HG02938 (cell line): ENCODE results near the gene PLXNA4.

ENCODE experiments used
- ATAC-seq: cut with Tn5 transposase; IDR thresholded peaks from one replicate; pipeline ENCODE4 v1.9.1; 2021; ENCODE audit warnings: mild to moderate bottlenecking, moderate library complexity; ENCODE audit not compliant: unreplicated experiment

The PLXNA4 gene

DNA sequence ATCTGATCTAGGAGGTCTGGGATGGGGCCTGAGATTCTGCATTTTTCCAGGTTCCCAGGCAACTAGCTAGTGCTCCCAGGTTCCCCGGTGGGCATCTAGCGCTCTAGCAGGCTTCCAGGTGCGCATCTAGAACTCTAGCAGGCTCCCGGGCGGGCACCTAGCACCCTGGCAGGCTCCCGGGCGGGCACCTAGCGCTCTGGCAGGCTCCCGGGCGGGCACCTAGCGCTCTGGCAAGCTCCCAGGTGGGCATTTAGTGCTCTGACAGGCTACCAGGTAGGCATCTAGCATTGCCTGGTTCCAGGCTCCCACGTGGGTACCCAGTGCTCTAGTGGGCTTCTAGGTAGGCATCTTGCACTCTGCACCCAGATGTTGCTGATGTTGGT lies 414.7 kb downstream of the PLXNA4 start:
- ATAC-seq, result no peak

- no peak for ATAC-seq
These were observed 415.4 kb downstream of the PLXNA4 start for GRCh38 chr7:132160611-132161532.

DNA sequence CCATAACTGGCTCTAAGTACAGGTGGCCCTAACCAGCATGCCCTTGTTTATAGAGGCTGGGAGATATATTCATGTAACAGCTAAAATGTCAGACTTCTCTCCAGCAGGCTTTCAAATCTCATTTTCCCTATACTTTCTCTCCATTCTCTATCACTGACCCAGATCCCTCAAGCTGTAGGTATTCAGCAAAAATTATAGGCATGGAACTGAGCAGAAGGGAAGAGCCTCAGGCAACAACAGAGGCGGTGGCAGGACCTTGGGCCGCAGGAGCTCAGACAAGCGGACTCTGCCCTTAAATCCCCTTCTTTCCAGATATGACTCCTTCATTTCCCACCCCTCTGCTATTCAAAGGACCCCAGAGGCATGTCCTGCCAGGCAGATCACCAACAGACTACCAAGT lies 417.4 kb downstream of the PLXNA4 start:
- ATAC-seq, result no peak

DNA sequence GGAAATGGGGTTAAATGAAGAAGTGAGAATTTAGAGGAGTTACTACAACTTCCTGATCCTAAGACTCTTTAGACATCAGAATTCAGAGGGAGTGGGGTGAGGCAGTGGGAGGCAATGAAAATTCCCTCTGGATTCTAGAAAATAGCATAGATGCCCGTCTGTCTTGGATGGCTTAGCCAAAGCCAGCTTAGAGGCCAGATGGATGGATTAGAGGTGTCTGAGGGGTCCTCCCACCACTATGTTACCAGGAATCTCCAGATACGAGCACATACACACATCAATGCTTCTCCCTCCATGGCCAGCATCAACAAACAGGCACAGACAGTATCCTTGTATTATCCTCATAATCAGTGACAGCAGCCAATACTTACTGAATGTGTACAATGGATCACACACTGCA lies 418.1 kb downstream of the PLXNA4 start:
- no peak for ATAC-seq

DNA sequence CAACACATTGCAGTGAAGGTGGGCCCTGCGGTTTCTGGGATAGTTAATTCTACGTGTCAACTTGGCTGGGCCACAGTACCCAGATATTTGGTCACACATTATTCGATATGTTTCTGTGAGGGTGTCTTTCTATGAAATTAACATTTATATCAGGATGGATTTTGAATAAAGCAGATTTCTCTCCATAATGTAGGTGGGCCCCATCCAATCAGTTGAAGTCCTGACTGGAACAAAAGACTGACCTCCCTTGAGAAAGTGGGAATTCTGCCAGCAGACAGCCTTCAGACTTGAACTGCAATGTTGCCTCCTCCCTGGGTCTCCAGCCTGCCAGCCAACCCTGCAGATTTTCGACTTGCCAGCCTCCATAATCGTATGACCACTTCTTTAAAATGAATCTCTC lies 420.6 kb downstream of the PLXNA4 start:
- no peak for ATAC-seq

- ATAC-seq, result no peak
These were observed 421.4 kb downstream of the PLXNA4 start for GRCh38 chr7:132154695-132155471.

GRCh38 chr7:132154248-132154647 lies 422.0 kb downstream of the PLXNA4 start:
- no peak for ATAC-seq

DNA sequence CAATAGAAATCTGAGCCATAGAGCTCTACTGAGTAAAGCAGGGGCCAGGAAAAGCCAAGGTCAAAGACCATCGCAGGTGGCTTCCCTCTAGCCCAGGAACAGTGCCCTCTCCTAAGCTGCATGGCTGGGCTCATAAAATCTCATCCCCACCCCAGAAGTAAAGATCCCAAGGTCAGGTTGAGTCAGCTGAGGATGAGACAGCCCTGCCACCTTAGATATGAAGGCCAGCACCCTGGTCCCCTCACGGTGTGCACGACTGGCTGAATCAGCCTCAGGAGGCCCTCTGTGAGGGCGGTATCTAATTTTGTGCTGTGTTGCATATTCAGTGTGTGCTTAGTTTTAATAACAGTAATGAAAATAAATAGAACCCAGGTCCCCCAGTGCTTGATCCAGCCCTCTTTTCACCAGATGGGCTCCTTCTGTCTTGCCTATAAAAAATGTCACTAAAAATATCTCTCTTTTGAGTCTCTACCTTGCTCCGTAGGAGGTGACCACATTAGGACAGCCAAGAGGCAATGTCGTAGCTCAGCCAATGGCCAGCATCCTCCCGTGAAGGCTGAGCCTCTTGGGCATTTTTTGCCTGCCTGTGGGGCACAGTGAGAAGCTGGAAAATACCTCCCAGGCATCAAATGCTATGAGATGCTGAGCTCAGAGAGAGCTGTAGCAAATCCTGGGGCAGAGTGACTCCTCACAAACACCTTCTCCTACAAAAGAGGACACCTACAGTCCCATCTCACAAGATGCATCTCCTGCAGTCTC lies 424.0 kb downstream of the PLXNA4 start:
- ATAC-seq, result no peak

DNA sequence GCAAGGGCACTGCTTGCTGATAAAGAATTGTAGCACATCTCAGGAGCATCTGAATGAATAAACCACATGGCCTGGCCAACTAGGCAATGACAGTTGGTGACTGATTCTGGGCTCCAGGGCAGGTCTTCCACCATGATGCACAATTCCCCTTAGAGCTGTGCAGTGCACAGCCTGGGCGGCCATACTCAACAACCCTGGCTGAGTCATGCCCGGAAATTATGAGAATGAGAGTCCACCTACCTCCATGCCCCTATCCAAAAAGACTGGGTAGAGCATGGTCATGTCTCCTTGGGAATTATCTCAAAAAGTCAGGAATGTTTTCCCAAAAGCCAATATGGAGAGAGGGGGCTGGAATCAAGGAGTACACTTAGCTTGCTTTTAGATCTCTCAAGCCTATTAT lies 425.6 kb downstream of the PLXNA4 start:
- no peak for ATAC-seq

DNA sequence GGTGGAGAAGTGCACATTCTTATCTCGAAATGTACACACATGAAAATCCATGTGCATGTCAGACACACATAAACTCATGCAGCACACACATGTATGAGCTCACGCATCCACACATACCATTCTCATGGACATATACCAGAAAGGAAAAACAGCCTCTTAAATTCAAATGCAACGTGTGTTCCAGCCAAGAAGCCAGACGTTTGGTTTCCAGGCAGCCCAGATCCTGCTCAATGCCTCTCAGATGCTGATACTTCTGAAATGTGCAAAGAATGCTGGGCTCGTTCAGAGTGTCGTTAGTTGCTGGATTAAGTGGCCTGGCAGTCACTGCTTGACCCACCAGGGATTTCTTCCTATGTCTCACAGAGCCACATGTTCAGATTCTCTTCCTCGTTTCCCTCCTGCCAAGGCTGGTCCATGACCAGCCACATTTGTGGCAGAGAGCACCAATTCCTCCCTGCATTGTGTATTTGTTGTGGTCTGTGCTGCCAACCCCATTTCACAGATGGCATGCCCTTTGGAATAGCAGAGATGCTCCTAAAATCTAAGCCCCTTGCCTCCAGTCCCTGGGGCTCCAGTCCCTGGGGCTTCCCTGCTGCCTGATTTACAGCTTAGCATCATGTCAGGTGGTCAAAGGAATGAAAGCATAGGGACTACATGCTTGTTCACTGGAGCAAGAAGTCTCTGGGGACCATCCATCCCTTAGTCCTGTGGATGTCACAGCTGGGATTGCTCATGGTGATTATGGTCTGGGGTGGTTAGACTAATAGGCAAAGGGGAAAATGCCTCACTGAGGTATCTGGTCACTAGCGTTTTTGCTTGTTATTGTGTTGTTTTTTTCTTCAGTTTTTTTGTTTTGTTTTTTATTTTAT lies 426.6 kb downstream of the PLXNA4 start:
- no peak for ATAC-seq

DNA sequence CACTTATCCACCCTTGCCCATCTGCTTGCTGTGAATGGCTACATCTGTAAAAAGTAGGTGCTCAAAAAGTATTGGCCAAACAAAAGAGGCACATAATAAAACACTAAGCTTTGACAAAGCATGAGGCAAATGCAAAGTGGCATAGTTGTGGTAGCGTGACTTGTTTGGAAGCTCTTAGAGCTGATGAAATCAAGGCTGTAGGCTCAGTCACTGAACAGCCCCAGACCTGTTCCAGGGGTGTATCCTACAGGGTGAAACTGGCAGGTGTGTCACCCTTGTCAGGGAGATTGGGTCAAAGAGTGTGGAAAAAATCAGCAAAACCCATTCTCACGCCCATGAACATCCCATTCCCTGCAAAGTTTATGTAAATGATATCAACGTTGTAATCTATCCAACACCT lies 427.4 kb downstream of the PLXNA4 start:
- no peak for ATAC-seq

DNA sequence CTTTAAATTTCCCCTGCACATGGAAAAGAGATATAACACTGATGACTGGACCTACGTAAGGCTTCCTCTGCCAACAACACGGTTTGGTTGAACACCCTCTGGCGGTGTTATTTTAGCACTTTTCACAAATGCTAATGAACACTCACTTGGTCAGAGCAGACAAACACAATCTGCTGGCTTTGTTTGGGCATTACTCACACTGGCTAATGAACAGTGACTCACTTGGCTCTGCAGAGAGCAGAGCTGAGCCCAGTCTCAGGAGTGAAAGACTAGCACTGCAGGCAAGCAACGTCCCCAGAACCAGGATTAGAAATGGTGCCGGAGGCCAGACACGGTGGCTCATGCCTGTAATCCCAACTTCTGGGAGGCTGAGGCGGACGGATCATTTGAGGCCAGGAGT lies 430.8 kb downstream of the PLXNA4 start:
- no peak for ATAC-seq

DNA sequence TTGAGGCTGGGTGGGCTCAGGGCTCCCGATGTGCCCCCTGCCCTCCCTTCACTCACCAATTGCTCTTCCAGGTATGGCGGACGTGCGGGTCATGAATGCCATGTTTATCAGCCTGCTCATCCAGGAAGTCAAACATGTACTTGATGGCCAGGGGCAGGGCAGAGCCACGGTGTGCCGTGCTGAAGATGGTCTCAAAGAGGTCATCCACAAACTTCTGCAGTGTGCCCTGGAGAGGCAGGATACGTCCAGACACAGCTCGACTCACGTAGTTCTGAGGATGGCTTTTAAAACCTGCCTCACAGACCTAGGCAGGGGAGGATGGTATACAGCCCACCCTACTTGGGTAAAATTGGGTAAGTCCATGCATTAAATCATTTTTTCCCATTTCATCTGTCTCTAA lies 431.2 kb downstream of the PLXNA4 start:
- ATAC-seq, result no peak

GRCh38 chr7:132142006-132142405 lies 434.3 kb downstream of the PLXNA4 start:
- no peak for ATAC-seq

DNA sequence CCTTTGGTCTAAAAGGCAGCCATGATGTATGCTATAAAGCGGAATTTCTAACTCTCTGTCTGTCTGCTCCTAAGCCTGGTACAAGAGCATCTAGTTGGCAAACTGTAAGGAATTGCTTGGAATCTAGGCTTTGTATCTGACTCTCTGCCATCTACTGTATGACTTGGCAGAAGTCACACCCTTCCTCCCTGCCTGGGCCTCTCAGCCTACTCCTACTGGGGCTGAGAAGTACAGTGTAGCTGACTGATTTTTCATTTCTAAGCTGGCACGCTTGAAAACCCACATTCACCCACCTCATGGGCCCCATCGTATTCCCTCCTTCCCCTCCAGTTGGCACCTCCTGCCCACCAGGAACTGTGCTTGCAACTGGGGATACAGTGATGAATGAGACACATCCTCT lies 435.2 kb downstream of the PLXNA4 start:
- ATAC-seq, result no peak

GRCh38 chr7:132140341-132140740 lies 435.9 kb downstream of the PLXNA4 start:
- ATAC-seq, result no peak

- no peak for ATAC-seq
These were observed 437.5 kb downstream of the PLXNA4 start for GRCh38 chr7:132138817-132139216.

- no peak for ATAC-seq
These were observed 438.6 kb downstream of the PLXNA4 start for GRCh38 chr7:132137681-132138080.

- ATAC-seq, result no peak
These were observed 440.4 kb downstream of the PLXNA4 start for GRCh38 chr7:132135746-132136385.
